ENCODE data around the gene CDKN1C. TPM values are rescaled to one million over a fixed set of nuclear protein-coding genes. Genes with fewer than 3 reads are reported as not detected.

CDKN1C gene
- total and polyA plus RNA-seq, 2 experiments from 2014 or later: 64.6 to 108 TPM

DNA sequence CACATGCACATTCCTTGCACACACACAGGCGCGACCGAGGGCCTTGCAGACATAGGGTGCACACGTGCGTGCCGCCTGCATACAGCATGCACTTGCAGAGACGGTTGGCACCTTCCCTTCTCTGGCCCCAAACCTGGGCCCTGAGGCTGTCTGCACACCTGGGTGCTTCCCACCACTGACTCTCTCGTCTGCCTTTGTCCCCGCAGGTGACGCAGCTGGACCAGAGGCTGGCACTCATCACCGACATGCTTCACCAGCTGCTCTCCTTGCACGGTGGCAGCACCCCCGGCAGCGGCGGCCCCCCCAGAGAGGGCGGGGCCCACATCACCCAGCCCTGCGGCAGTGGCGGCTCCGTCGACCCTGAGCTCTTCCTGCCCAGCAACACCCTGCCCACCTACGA lies 38.0 kb downstream of the CDKN1C start:
- Histone ChIP-seq H3K9me3 (ENCODE audit: low read depth) (no peaks in the 10 kb centered on the region), H3K4me3 (no peak overlapping the region), H3K27me3 (no peaks in the 10 kb centered on the region), H3K4me1 (ENCODE audit: low read depth) (peaks cover 12% of the 10 kb centered on the region), H3K36me3 (no peaks in the 10 kb centered on the region), H3K27ac (no peak overlapping the region)
- TF ChIP-seq, protein P1, sequence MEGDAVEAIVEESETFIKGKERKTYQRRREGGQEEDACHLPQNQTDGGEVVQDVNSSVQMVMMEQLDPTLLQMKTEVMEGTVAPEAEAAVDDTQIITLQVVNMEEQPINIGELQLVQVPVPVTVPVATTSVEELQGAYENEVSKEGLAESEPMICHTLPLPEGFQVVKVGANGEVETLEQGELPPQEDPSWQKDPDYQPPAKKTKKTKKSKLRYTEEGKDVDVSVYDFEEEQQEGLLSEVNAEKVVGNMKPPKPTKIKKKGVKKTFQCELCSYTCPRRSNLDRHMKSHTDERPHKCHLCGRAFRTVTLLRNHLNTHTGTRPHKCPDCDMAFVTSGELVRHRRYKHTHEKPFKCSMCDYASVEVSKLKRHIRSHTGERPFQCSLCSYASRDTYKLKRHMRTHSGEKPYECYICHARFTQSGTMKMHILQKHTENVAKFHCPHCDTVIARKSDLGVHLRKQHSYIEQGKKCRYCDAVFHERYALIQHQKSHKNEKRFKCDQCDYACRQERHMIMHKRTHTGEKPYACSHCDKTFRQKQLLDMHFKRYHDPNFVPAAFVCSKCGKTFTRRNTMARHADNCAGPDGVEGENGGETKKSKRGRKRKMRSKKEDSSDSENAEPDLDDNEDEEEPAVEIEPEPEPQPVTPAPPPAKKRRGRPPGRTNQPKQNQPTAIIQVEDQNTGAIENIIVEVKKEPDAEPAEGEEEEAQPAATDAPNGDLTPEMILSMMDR (IDR thresholded peaks at IDR 0.05; ENCODE audit: low read depth, low read length): no peak
- no peak for DNase-seq (ENCODE audit: low read depth in 1 of 2, low spot score in 1 of 2)

DNA sequence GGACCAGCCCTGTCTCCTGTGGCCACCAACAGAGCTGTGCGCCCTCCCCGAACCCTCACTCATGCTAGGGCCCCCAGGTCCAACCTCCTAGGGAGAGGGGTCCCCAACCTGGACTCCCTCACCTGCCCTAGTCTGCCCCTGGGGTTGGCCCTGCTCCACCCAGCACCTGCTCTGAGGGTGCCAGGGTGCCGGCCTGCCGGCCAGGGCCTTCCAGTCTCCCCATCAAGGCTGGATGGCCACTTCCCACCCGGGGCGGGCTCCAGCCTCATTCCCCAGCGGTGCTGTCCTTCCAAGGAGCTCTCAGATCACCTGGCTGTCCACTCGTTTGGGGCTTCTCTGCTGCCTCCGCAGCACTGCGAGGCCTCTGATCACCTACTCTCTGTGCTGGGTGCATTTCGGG lies 39.1 kb downstream of the CDKN1C start:
- Histone ChIP-seq H3K4me3 (no peak overlapping the region), H3K27me3 (no peaks in the 10 kb centered on the region), H3K27ac (no peak overlapping the region), H3K4me1 (ENCODE audit: low read depth) (peaks cover 10% of the 10 kb centered on the region), H3K36me3 (no peaks in the 10 kb centered on the region), H3K9me3 (ENCODE audit: low read depth) (no peaks in the 10 kb centered on the region)
- DNase-seq (ENCODE audit: low read depth in 1 of 2, low spot score in 1 of 2): no peak
- TF ChIP-seq, protein P1 (IDR thresholded peaks at IDR 0.05; ENCODE audit: low read depth, low read length): no peak

DNA sequence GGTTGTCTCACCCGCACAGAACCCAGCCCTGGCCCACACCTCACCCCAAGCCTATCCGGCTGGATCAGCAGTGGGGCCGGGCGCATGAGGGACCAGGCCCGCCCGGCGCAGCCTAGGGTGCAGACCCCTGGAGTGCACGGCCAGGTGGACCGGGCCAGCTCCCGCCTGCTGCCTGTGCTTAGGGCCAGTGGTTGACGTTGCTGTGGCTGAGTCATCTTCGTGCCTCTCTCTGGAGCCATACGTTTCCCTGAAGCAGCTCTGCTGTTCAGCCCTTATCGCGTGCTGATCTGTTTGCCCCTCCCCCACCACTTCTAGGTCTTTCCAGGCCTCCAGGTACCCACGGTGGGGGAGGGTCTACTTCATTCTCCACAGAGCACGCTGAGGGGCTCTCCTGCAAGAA lies 39.5 kb downstream of the CDKN1C start:
- H3K4me3 ChIP-seq: no peak overlapping the region
- TF ChIP-seq, protein P1 (IDR thresholded peaks at IDR 0.05; ENCODE audit: low read depth, low read length): no peak
- peak in 1 of 2 donors; percentile 21 for DNase-seq (ENCODE audit: low read depth in 1 of 2, low spot score in 1 of 2)
- H3K9me3 ChIP-seq (ENCODE audit: low read depth): no peaks in the 10 kb centered on the region
- H3K36me3 ChIP-seq: no peaks in the 10 kb centered on the region
- no peaks in the 10 kb centered on the region for H3K27me3 ChIP-seq
- H3K27ac ChIP-seq: no peak overlapping the region
- H3K4me1 ChIP-seq (ENCODE audit: low read depth): peaks cover 10% of the 10 kb centered on the region

DNA sequence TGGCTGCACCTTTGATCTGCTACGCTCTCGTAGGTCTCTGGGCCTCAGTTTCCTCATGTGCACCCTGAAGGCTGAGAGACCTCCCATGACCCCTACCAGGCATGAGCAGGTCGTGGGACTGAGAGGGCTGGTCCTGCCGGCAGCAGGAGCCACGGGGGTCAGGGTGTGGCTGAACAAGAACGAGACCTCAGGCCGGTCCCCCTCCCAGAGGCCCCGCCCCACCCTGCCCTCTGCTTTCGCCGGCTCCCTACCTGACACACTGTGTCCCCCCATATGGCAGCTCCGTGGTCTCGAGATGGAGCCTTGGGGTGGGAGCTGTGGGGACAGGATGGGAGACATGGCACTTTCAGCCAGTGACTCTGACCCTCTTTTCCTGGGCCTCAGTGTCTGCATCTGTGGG lies 40.6 kb downstream of the CDKN1C start:
- DNase-seq (ENCODE audit: low read depth in 1 of 2, low spot score in 1 of 2): no peak
- Histone ChIP-seq H3K4me1 (ENCODE audit: low read depth) (peaks cover 12% of the 10 kb centered on the region), H3K27ac (no peak overlapping the region), H3K9me3 (ENCODE audit: low read depth) (no peaks in the 10 kb centered on the region), H3K4me3 (no peak overlapping the region), H3K36me3 (no peaks in the 10 kb centered on the region), H3K27me3 (no peaks in the 10 kb centered on the region)
- TF ChIP-seq, protein P1 (IDR thresholded peaks at IDR 0.05; ENCODE audit: low read depth, low read length): no peak

DNA sequence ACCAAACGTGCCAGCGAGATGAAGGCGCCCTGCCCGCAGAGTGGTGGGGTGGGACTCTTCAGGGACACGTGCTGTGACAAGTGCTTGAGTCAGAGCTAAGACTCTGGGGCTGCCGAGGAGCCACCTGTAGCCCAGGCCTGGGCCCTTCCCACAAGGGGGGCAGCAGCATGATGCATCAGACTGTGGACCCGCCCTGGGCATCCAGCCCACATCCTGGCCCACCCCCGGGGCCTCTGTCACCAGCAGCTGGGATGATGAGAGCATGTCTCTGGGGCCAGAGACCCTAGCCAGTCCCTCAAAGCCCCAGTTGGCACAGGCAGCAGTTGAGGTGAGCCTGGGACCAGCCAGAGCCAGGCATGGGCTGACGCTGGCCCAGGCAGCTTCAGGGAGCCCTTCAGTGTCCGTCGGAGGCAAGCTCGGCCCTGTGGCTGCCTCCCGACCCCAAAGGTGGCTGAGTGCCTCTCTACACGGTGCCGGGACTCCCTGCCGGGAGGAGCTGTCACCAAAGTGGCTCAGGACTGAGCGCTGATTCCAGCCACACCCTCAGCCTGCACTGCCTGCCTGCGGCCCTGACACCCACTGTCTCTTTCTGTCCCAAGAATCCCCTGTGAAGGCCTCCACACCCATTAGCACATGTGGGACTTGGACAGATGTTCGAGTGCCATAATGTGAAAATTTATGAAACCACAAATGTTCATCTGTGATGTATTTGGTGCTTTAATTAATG lies 41.3 kb downstream of the CDKN1C start:
- no peaks in the 10 kb centered on the region for H3K36me3 ChIP-seq
- TF ChIP-seq, protein P1 (IDR thresholded peaks at IDR 0.05; ENCODE audit: low read depth, low read length): no peak
- H3K9me3 ChIP-seq (ENCODE audit: low read depth): no peaks in the 10 kb centered on the region
- H3K4me1 ChIP-seq (ENCODE audit: low read depth): peaks cover 19% of the 10 kb centered on the region
- H3K27ac ChIP-seq: no peak overlapping the region
- no peaks in the 10 kb centered on the region for H3K27me3 ChIP-seq
- no peak overlapping the region for H3K4me3 ChIP-seq
- no peak for DNase-seq (ENCODE audit: low read depth in 1 of 2, low spot score in 1 of 2)

All from cardiac muscle cell (in vitro differentiated cells and primary cell).